ENCODE results near the gene SLC10A7.

The SLC10A7 gene

GRCh38 chr4:146343776-146344175, 178.0 kb downstream of the SLC10A7 start:
- DNase-seq, result no peak

- no peak for DNase-seq
These were observed 178.5 kb downstream of the SLC10A7 start for GRCh38 chr4:146343199-146343598.

- DNase-seq, result peak; percentile 8
These were observed 179.0 kb downstream of the SLC10A7 start for GRCh38 chr4:146342600-146343192.

- no peak for DNase-seq
These were observed 180.9 kb downstream of the SLC10A7 start for GRCh38 chr4:146340798-146341197.

GRCh38 chr4:146338512-146338911, 183.2 kb downstream of the SLC10A7 start:
- DNase-seq, result no peak

- DNase-seq, result no peak
These were observed 185.3 kb downstream of the SLC10A7 start for GRCh38 chr4:146336410-146336807.

GRCh38 chr4:146335763-146336409, 185.9 kb downstream of the SLC10A7 start:
- DNase-seq, result no peak

- no peak for DNase-seq
These were observed 186.8 kb downstream of the SLC10A7 start for GRCh38 chr4:146334862-146335449.

GRCh38 chr4:146333895-146334262, 187.9 kb downstream of the SLC10A7 start:
- no peak for DNase-seq

GRCh38 chr4:146333187-146333894, 188.4 kb downstream of the SLC10A7 start:
- DNase-seq, result no peak

GRCh38 chr4:146330392-146330791, 191.3 kb downstream of the SLC10A7 start:
- no peak for DNase-seq

GRCh38 chr4:146329050-146329716, 192.6 kb downstream of the SLC10A7 start:
- DNase-seq, result no peak

- no peak for DNase-seq
These were observed 193.7 kb downstream of the SLC10A7 start for GRCh38 chr4:146327859-146328650.

- no peak for DNase-seq
These were observed 202.8 kb downstream of the SLC10A7 start for GRCh38 chr4:146318894-146319293.

GRCh38 chr4:146317783-146318182, 204.0 kb downstream of the SLC10A7 start:
- no peak for DNase-seq

- no peak for DNase-seq
These were observed 206.6 kb downstream of the SLC10A7 start for GRCh38 chr4:146315184-146315583.

GRCh38 chr4:146311238-146311970, 210.3 kb downstream of the SLC10A7 start:
- no peak for DNase-seq

- DNase-seq, result no peak
These were observed 211.3 kb downstream of the SLC10A7 start for GRCh38 chr4:146310319-146311021.

- no peak for DNase-seq
These were observed 212.8 kb downstream of the SLC10A7 start for GRCh38 chr4:146308951-146309350.

GRCh38 chr4:146302822-146303221, 218.9 kb downstream of the SLC10A7 start:
- no peak for DNase-seq

GRCh38 chr4:146299607-146300006, 222.1 kb downstream of the SLC10A7 start:
- DNase-seq, result no peak

All from stimulated activated CD4-positive, alpha-beta T cell treated with anti-CD3 and anti-CD28 coated beads, Interleukin-4, amount 100 ng/mL, for 1 hour (primary cell).